GM12892 (cell line): ENCODE results near the gene FABP2.

ENCODE experiments used
- POLR2A ChIP-seq: IDR thresholded peaks from 2 replicates; pipeline ENCODE4 v1.6.1; 2011; ENCODE audit warnings: low read depth, low read length, control low read depth
- POLR2AphosphoS5 ChIP-seq: IDR thresholded peaks from 2 replicates; pipeline ENCODE4 v1.6.1; 2011; ENCODE audit warnings: low read depth, low read length, control low read depth
- TAF1 ChIP-seq: IDR thresholded peaks from 2 replicates; pipeline ENCODE4 v1.6.1; 2011; ENCODE audit warnings: low read depth, mild to moderate bottlenecking, control low read depth, low read length, borderline replicate concordance

- TF ChIP-seq POLR2A: no peak
- no peak for TF ChIP-seq POLR2AphosphoS5
- no peak for TF ChIP-seq TAF1
Measured at GRCh38 chr4:119315036-119315435, 6.9 kb downstream of the FABP2 start.
